GM18519 (cell line): ENCODE measurements around the gene CEBPA.
"Not testable (repeated sequence)": the region's sequence is repeated elsewhere in the genome, so short reads cannot be mapped to it uniquely, and the experiment has no call there.

Experiments used
- ATAC-seq: cut with Tn5 transposase; IDR thresholded peaks from one replicate; pipeline ENCODE4 v1.9.1; 2021; ENCODE audit warnings: mild to moderate bottlenecking, moderate library complexity; ENCODE audit not compliant: unreplicated experiment, low FRiP score

CEBPA gene

DNA sequence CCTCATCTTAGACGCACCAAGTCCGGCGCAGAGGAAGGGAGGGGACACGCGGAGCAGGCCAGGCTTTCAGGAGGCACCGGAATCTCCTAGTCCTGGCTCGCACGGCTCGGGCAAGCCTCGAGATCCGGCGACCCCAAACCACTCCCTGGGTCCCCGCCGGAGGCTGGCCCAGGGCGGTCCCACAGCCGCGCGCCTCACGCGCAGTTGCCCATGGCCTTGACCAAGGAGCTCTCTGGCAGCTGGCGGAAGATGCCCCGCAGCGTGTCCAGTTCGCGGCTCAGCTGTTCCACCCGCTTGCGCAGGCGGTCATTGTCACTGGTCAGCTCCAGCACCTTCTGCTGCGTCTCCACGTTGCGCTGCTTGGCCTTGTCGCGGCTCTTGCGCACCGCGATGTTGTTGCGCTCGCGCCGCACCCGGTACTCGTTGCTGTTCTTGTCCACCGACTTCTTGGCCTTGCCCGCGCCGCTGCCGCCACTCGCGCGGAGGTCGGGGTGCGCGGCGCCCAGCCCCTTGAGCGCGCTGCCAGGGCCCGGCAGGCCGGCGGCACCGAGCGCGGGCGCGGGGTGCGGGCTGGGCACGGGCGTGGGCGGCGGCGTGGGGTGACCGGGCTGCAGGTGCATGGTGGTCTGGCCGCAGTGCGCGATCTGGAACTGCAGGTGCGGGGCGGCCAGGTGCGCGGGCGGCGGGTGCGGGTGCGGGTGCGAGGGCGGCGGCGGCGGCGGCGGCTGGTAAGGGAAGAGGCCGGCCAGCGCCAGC is 1.0 kb downstream of the CEBPA start:
- ATAC-seq: no peak

DNA sequence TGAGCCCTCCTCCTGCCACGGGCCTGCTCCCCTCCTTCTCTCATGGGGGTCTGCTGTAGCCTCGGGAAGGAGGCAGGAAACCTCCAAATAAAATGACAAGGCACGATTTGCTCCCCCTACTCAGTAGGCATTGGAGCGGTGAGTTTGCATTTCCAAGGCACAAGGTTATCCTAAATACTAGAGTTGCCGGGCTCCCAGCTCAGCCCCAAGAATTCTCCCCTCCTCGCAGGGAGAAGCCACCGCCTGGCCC is 1.5 kb downstream of the CEBPA start:
- ATAC-seq: no peak

GRCh38 chr19:33300009-33300893 is 2.1 kb downstream of the CEBPA start:
- ATAC-seq: no peak

DNA sequence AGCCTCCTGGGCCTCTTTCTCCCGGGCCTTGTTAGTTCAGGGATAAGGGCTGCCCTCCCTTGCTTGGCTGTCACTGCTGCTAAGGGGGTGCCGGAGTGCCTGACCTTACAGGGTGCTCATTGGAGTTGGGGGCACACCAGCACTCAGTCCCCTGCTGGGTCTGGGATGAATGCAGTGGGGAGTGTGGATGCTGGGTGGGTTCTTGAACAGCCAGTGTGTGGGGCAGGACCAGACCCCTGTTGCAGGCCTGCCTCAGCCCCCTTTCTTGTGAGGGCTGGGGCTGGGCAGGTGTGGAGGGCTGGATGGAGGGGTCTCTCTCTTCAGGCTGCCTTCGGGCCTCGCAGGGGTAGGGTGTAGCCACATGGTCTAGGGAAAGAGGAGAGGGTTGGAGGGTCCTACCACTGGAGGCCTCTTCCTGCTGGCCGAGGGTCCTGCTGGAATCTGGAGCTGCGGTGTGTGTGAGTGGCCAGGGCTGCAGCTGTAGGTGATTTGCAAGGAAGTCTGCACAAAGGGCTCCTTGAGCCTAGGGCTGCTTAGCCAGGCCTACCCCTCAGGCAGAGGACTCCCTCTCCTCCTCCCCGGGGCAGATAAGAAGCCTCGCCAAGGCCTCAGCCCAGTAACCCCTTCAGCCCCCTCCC is 3.2 kb downstream of the CEBPA start:
- ATAC-seq: no peak

- no peak for ATAC-seq
These were observed 4.0 kb downstream of the CEBPA start for GRCh38 chr19:33298146-33298911.

GRCh38 chr19:33297401-33298145 is 4.8 kb downstream of the CEBPA start:
- ATAC-seq: no peak

DNA sequence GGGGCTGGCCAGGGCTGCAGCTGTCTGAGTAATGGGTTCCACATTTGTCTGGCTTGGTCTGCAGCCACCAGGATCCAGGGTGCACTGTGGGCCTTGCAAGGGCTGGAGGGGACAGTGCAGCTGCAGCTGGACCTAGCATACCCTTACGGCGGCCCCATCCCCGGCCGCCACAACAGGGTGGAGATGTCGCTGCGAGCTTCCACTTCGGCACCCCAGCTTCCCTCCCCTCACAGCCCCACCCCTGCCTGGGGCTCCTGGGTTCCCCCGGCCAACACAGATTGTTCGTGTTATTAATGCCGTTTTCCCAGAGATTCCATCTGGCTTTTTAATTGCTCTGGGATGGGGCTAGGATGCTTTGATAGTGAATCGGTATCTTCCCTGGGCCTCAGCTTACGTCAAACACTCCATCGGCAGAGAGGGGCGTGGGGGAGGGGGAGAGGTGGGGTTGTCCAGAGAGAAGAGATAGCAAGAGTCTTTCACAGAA is 5.8 kb downstream of the CEBPA start:
- ATAC-seq: no peak

GRCh38 chr19:33295621-33296487 is 6.5 kb downstream of the CEBPA start:
- ATAC-seq: no peak

GRCh38 chr19:33295046-33295445 is 7.3 kb downstream of the CEBPA start:
- ATAC-seq: not testable (repeated sequence)

DNA sequence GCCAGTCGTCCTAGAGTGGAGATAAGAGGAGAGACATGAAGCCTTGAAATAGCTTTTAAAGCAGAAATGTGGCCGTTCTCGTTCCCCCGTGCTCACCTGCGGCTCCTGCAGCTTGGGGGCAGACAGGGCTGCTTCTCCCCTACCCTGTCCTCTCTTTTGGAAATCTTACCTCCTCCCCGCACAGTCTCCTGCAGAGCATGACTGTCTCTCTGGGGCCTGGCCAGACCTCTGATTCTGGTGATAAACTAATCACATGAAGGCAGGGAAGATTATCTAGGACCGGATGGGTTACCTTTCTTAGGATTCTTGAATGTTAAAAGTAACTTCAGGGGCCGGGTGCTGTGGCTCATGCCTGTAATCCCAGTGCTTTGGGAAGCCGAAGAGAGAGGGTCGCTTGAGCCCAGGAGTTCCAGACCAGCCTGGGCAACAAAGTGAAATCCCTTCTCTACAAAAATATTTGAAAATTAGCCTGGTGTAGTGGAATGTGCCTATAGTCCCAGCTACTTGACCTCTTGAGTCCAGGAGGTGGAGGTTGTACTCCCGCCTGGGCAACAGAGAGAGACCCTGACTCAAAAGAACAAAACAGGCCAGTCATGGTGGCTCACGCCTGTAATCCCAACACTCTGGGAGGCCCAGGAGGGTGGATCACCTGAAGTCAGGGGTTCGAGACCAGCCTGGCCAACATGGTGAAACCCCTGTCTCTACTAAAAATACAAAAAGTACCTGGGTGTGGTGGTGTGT is 8.1 kb downstream of the CEBPA start:
- ATAC-seq: no peak

DNA sequence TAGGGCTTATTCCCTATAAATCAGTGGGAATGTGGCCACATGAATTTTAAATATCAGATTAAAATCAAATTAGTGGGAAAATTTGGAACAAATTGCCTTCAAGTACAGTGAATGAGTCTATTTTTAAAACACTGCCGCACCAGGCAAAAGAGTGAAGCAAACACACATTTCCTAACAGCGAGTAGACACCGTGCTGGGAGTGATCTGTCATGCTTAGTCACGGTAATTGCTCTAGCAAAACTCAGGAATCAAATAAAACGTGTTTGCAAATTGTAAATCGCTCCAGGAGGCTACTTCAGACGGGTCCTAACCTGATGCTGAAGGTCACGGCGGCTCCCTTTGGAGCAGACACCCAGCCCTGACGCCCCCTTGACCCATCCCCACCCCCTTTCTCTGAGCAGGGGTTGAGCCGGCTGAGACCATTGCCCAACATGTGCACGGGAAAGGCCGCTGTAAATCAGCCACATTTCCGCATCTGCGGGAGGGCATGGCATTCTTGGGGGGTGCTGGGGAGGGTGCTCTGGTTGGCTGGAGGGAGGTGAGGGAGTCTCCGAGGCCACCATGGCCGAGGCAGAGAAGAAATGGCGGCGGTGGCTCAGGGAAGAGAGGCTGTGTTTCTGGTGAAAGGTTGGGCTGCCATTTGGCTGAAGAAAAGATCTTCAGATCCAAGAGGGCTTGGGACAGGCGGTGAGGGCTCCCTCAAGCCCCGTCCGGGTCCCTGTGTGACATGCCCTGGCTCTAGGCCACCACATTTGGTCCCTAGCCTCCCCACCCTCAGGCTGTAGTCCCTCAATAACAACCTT is 8.9 kb downstream of the CEBPA start:
- no peak for ATAC-seq

- no peak for ATAC-seq
These were observed 9.6 kb downstream of the CEBPA start for GRCh38 chr19:33292595-33293254.

- no peak for ATAC-seq
These were observed 10.5 kb downstream of the CEBPA start for GRCh38 chr19:33291623-33292534.

DNA sequence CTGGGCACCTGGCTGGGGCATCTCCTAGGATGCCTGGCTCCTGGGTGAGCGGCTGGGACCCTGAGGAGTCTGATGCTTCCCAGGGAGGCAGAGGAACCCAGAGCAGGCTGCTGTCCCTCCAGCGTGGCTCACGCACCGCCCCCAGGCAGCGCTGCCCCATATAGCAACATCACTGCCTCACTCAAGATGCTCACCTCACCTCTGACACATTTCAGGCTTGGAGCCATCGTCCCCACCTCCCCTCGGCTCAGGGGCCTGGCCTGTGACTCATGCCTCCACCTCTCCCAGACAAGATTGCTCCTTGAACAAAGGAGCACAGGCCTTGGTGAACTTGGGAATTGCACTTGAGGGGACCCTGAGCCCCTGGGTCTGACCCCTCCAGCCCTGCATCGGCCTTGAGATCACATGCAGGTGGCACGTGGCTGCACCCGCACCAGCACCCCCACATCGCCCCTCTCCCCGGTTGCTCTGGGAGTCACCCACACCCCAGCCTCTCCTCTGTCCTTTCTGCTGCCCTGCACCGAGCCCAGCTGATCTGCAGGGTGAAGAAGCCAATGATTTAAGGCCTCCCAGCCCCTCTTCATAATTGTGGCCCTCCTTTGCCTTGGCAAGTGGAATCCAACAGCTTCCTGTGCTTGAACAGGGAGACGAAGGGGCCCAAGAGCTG is 11.2 kb downstream of the CEBPA start:
- no peak for ATAC-seq

GRCh38 chr19:33290082-33290815 is 12.1 kb downstream of the CEBPA start:
- no peak for ATAC-seq
